CD4-positive, alpha-beta T cell treated with Interleukin-6 for 4 hours (primary cell): Measurements from ENCODE around the gene KCNN3.
A peak's percentile ranks its signal among the peaks of the same experiment; 100 is the strongest.

Experiments used
- DNase-seq: peaks from one replicate; pipeline ENCODE4 v3.0.0-alpha.2; 2020; ENCODE audit warnings: mixed read lengths

Gene KCNN3

DNA sequence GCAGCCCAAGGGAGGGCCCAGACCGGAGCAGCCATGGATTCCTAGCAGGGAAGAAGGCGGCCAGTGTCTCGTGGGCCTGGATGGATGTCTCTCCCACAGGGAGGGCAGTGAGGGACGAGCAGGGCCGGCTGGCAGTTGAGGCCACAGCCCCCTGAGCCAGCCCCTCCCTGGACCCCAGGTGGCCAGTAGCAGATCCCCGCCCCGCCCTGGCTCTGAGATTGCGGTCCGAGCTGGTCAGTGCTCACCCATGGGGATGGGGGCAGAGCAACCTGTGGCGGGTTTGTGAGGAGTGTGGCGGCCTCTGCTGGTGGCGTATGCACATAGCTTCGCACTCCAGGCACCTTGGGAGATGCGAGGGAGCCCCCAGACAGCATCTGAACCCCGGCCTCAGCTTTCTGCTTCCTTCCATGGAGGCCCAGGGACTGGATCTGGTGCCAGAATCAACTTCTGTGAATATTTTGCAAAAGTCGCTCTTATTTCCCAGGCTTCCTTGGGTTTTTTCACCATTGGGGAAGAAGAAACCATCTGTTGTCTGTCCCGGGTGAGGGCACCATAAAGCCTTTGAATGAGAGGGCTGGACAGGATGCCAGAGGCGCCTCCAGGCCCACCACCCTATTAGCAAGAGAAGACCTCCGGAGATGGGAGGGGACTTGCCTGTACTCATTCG is 8.4 kb upstream of the KCNN3 start:
- peak; percentile 79 for DNase-seq

DNA sequence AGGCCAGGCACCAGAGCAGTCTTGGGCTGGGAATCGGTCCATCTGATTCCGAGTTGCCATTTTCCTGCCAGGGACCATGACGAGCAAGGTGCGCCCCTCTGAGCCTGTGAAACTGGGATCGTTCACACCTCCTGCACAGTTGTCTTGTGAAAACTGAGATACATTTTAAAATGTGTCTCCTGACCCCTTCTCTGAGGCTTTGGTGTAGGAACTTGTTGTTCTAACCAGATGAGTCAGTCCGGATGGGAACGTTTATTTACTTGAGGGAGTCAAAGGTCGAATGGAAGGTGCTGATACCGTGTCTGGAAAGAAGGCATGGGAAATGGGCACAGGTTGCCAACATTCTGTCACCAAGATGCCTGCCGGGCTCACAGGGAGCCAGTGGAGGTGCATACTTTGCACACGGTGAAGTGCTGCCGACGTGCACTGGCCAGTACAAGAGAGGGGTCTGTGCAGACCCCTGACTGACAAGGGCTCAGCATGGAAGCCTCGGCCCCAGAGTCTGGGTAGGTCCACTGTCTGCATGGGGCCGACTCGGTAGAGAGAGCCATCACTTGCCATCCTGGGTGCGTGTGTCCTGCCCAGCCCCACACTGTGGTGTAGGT is 7.4 kb upstream of the KCNN3 start:
- DNase-seq: no peak

DNA sequence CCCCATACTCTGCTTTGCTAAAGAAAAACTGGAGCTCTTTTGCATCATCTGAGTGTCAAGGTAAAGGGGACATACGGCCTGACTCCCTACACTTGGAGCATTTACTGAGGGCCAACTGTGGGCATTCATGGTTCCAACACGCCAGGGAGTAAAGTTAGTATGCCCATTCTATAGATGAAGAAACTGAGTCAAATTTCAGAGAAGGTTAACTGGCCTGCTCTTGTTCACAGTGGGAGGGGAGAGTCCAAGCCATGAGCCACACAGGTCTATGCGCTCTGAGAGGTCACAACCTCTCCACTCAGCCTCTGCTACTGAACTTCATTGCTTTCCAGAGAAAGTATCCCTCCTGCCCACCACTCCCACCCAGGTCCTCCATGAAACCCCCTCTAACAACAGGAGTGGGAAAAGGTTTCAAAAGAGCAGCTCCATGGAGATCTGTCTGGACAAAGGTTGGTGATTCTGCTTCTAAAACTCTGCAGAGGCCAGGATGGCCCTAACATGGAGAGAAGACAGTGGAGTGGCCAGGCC is 6.8 kb upstream of the KCNN3 start:
- DNase-seq: no peak

DNA sequence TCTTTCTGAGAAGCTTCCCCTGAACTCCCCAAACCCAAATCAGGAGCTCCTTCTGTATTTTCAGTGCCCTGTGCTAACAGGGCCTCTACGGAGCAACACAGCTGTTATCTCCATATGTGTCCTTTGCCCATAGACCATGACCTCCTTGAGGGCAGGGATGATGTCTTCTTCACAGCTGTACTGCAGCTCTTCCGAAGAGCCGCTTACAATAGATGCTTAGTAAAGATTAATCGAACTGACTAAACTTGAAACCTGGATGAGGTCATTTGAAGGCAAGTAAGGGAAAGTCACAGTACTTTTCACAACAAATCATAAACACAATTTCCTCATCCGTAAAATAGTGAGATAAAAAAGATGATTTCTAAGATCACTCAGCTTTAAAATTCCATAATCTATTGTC is 4.4 kb upstream of the KCNN3 start:
- DNase-seq: no peak

DNA sequence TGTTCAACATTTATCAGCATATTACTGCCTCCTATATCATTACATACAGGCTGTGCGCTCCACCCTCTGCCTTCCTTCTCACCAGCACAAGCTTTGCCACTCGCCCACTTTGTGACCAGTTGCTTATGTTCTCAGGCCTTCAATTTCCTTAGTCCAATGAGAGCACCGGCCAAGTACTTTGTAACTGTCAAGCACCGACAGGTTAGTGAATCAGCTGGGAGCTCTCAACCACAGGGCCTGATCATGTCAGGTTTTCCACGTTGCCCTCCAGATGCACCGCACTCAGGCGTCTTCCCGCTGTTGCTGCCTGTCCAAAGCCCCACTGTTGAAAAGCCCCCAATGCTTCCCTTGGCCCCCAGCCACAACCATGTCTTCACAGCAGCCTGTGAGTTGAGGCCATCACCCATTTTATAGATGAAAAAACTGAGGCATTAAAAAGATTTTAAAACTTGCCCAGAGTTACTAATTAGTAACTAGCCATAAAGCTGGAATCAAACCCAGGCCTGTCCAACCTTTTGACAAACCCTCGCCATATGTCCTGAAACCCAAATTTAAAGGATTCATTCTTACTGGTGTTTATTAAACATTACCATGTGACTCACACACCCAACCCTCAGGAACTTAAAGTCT is 3.4 kb upstream of the KCNN3 start:
- DNase-seq: no peak

DNA sequence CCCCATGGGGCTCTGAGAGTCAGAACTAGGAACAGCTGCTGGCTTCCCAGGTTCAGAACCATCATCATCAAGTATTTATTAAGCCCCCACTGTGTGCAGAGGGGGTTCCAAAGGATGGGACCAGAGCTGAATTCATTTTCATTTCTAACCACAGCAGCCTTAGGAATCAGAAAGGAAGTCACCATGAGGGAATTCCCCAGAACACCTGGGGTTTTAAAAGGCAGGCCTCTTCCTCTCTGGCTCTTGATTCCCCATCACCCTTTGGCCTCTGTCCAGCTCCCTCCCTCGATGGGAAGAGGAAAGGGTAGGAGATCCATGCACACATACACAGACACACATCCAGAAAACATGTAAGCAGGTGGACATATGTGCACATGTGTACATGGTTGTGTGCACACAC is 1.3 kb upstream of the KCNN3 start:
- DNase-seq: no peak

DNA sequence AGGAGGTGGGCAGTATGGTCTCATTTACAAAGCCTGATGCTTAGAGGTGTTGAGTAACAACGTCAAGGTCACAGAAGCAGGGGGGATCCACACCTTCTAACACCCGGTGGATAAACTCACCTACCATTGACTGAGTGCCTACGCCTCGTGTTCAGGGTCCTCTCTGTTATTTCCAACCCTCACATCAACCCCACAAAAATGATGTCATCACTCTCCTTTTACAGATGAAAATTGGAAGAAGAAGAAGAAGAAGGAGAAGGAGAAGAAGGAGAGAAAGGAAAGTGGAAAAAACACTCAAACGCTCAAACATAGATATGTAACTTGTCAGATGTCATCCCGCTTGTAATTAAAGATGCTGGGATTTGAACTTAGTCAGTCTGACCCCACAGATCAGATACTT is 653 bp upstream of the KCNN3 start:
- no peak for DNase-seq

DNA sequence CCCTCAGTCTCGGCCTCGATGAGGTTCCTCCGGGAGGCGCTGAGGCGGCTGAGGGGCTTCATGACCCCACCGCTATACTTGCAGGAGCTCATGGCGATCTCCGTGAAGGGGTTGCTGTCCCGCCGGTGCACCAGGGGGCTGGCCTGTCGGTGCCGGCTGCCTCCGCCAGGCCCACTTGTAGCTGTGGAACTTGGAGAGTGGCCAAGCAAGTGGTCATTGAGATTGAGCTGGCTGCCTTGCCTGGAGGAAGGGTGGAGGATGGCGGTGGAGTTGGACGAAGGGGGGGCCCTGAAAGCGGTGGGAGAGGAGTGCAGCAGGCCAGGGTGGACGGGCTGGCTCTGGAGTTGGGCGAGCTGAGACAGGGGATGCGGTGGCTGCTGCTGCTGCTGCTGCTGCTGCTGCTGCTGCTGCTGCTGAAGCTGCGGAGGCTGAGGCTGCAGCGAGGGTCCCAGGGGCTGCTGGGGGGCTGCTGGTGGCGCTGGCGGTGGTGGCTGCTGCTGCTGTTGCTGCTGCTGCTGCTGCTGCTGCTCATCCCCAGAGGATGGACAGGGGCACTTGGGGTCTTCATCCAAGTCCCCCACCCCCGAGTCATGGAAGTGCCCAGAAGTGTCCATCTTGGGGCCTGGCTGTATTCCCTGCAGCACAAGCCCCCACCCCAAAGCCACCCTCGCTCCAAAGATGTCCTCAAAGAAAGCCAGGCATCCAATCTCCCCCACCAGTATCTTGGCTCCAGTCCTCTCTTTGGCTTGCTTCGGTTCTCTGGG is 548 bp downstream of the KCNN3 start:
- no peak for DNase-seq

DNA sequence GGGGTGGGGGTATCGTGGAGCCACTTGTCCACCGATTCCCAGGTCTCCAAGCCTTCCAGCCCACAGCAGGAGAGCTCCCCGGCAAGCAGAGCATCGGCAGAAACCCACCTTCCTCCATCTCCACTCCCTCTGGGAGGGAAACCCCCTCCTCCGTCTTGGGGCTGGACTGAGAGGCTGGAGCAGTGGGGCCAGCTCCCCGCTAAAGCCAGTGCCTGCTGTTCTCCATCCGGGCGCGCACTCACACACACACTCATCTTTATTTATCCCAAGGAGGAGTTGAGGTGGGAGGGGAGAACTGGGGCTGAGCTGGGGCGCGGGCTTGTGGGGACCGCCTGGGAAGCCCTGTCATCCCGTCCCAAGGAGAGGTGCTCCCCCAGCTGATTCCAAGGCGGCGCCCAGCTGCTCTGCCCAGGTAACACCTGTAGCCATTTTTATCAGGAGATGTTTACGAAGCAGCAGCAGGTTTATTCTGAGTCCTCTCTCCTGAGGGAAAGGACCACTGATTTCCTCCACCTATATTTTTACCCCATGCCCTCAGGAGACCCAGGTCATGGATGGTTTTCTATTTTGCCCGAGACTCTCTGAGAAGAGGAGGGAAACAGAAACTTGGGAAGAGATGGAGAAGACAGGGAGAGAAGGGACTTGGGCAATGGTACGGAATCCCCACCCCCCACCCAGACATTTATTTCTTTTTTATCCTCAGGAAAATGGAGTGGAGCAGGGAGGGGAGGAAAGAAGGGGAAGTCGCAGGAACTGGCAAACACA is 2.1 kb downstream of the KCNN3 start:
- no peak for DNase-seq

DNA sequence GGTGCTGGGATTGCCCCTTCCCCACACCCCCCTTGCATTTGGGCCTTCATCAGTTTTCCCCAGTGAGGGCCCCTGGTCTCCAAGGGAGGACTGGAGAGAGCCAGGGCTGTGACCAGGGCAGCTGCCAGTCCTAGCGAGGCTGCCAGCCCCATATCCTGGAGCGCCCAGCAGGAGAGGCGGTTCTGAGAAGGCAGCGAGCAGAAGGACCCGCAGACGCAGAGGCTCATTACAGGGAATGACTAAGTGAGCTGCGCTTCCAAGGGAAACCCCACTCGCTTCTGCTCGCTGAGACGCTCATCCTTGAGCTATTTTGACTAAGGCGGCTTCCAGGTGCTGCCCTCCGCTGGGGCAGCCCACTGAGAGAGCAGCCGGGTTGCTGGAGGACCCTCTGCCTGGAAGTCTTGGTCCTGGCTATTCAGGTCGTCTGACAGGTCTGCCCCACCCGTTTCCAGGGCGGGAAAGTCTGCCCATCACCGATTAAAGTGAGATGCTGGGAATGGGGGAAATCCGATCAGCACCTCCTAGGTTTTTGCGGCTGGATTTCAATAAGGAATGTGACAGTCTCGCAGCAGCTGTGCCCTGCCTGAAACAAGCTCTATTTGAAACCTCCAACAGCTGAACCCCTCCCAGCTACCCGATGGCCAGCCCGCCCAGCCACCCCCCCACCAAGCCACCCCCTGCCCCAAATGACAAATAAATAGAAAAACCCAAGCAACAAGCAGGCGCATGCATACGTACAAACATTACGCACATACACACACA is 2.8 kb downstream of the KCNN3 start:
- DNase-seq: peak; percentile 3

DNA sequence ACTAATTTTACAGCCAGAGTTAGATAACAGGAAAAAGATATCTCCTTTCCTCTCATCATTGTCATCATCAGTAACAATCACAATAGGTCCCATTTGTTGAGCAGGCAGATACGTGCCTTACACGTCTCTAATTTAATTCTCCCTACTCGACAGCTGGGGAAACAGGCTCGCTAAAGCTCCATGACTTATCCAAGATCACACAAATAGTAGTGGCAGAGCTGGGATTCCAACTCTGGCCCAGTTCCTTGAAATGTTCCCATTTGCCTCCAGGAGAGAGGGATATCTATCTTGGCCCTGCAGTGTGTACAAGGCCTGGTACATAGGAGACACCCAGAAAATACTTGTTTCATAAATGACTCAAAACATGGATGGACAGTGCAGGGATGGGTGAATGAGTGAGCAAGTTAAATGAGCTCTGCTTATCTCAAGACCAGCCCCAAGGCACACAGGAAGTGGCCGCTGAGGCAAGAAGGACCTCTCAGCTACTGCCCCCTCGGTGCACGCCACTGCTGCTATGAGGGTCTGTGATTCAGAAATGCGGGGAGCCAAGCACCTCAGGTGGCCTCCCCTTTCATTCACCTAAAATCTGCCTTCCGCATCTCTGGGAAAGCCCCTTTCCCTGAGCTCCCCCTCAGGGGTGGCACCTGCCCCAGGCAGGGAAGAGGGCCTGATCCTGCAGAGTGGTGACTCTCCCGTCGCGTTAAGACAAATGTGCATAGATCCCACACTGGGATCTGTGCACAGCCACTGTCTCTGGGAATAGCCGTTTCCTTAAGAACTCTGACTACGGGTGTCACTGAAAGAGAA is 3.6 kb downstream of the KCNN3 start:
- no peak for DNase-seq

DNA sequence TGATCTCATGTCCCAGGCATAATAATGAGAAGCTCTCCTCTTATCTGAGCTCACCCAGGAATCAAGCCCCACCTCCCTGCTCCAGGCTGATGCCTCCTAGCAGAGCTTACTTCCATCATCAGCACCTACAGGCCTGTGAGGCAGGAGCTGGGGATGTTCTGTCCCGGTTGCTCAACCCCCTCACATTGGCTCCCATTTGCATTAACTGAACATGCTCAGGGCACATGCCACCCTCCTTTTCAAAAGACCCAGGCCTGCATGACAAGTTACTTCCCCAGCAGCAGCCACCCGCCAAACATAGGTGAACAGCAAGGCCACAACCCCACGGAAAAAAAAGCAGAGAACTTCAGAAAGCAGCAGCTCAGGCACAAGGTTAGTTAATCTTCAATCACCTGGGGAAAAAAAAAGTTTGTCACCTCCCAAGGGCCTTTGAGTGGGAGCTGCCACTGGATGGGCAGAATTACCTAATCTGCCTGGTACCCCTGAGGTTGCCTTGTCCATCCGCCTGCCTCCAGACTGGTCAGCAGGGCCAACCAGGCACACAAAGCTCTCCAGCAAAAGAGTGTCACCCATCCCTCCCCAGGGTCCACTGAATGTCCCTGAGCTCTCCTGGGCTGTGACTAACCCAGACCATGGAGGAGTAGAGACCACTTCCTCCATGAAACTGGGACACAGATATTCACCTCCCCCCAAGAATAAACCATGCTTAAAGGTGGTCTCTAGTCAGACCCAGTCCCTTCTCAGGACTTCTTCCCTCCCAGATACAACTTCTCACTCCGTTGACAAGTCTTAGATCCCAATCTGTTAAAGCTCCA is 4.4 kb downstream of the KCNN3 start:
- no peak for DNase-seq

DNA sequence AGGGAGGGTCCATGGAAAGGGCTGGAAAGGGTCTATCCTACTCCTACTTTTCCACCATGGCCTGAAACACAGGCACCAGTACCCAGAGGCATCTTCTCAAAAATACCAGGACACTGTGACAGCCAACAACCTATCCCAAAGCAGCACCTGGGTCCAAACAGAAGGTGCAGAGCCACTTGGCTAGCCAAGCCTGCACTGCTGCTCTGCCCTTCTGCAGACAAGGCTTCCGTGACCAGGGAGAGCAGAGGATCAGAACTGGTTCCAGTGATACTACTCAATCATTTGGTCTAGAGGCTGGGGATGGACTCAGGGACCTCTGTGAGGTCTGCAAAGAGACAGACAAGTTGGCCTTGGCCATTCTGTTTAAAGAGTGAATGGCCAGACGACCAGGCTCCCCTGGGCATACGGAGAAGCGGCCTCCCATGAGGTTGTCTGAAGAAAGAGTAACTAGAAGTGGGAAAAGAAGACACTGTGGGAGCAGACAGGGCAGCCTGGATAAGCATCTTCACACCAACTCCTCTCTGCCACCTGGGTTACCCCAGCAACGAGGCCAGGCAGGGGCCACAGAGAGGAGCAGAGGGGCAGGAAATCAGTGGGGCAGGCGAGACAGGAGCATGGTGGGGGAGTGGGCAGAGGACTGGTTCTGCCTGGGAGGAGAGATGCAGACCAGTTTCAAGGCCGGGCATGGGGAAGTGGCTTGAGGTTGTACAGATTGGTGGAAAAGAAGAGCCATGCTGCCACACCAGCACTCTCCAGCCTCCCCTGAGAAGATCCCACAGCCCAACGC is 5.7 kb downstream of the KCNN3 start:
- DNase-seq: no peak

DNA sequence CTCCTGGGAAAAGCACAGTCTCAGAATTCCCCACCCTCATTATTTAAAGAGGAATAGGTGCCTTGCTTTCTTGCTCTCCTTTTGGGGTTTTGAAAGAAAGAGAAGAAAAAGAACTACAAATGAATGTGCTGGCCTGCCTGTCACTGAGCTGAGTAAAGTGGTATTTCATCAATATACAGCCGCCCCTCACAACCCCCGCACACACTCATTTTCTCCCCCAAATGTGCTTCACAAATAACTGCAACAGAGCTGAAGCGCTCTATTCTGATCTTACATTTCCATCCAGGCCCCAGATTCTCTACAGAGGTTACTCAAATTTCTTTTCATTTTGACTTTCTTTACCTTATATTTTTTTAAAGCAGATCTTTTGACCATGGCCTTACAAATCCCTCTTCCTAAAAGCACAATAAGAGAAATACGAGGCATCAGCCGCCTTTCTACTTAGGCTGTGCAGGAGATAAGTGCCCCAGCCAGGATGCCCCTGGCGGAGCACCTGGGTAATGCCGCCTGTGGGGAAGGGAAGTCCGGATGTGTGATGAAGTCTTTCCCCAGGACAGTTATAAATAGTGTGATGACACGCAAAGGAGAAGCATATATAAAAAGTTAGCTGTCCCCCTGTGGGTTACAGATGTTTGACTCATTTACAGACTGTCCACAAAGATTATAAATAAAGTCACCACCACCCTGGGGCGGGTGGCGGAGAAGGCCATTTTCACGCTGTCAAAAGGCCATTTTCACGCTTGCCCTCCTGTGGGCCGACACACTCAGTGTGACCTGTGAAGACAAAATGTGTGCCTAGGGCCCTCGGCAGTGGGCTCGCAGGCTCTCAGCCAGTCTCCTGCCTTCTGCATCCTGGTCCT is 6.5 kb downstream of the KCNN3 start:
- peak; percentile 16 for DNase-seq

DNA sequence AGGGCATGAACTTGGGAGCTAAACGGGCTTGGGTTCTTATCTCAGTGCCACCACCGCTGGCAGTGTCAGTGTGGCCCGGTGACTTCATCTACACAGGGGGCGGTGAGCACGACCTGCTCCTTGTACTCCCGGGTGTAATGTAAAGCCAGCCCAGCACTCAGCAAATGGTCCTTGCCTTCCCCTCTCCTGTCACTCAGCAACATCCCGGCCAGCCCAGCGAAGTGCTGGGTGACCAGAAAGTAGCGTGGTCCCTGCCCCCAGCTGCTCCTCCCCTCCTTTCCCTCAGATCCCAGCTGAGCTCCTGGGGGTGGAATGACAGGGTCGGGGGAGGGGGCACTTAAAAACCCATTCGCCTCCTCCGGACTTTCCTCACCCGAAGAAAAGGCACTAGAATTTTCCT is 7.2 kb downstream of the KCNN3 start:
- no peak for DNase-seq

DNA sequence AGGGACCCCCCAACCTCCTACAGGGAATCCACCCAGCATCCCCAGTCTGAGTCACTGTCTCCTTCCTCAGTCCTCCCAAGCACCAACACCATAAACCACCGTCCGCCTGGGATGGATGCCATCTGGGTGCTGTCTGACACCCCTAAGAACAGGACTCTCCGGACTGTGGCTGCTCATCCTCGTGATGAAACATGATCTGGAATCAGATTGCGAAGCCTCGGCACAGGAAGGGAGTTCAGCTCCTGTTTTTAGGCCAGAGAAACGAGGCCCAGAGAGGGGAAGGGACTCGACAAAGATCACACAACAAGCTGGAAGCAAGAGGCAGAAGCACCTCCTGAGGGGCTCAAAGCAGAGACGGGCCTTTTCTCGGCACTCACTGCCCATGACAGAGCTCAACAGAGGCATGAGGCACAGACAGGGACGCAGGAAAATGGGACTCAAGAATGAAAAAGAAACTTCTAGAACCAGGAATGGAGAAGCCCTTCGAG is 8.4 kb downstream of the KCNN3 start:
- DNase-seq: no peak

DNA sequence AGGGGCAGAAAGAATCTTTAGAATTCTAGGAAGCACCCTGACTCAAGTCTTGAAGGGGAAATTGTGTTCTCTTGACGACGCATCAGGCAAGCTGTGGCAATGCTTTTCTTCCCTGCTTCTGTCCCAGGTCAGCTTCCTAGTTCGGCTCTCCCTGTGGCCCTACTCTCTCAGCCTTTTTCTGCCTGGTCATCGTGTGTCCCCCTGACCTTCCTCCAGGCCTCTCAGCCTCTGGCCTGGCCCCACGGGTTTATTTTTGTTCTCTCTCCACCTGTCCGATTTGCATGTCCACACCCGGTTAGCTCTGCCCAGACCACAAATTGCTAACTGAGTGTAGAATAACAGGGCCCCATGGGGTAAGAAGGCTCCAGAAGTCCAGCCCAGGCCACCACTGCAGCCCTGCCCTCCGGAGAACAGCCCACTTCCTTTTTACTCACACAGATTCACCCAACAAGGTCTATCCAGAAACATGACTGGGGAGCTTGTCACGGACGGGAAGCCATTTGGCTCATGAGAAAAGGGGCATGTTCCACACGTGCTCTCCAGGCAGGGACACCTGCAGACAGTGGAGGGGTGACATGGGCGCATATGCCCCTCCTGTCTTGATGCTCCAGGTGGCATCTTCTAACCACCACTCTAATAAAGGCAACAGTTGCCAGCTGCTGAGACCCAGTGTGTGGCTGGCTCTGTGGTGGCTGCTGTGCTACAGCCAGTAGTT is 9.8 kb downstream of the KCNN3 start:
- no peak for DNase-seq

DNA sequence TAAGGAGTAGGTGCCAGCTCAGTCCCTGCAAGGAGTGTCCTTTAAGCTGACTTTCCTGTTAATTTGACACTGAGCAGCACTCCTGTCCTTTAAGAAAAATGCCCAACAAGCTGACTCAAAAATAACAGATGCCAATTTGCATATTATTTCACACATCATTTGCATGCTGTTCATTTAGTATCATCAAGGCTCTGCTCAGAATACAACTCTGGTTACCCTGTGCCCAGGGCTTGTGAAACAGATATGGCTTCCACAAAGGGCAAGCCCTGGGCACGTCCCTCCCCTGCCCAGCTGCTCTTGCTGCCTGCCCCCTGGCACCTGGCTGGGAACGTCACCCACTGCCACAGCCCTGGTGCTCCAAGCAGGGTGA is 10.3 kb downstream of the KCNN3 start:
- DNase-seq: no peak
